Activated CD4-positive, alpha-beta memory T cell treated with anti-CD3 and anti-CD28 coated beads for 36 hours (primary cell): ENCODE measurements around the gene WWTR1. TPM values are rescaled to one million over a fixed set of nuclear protein-coding genes. Genes with fewer than 3 reads are reported as not detected.

Experiments
- CTCF ChIA-PET: fragments of 350-600 bp; sonication (Branson Sonifier 250); formaldehyde crosslinking; loops from one replicate; lab custom pipeline; 2021; ENCODE audit warnings: antibody characterized with exemption, inconsistent platforms; lab: Charles Lee
- POLR2A ChIA-PET: fragments of 350-600 bp; sonication (Branson Sonifier 250); formaldehyde crosslinking; loops from one replicate; lab custom pipeline; 2021; ENCODE audit warnings: antibody characterized with exemption; lab: Charles Lee
- DNase-seq: peaks from one replicate; pipeline ENCODE4 v3.0.0-alpha.2; 2020
- H3K27ac Mint-ChIP-seq: one replicate; pipeline ENCODE4 v1.8.0; 2021; ENCODE audit warnings: mixed read lengths
- H3K27me3 Mint-ChIP-seq: one replicate; pipeline ENCODE4 v1.8.0; 2021; ENCODE audit warnings: mixed read lengths
- H3K36me3 Mint-ChIP-seq: one replicate; pipeline ENCODE4 v1.8.0; 2021; ENCODE audit warnings: mixed read lengths
- H3K4me1 Mint-ChIP-seq: one replicate; pipeline ENCODE4 v1.8.0; 2021; ENCODE audit warnings: low read depth, mixed read lengths
- H3K4me3 Mint-ChIP-seq: one replicate; pipeline ENCODE4 v1.8.0; 2021; ENCODE audit warnings: mild to moderate bottlenecking, mixed read lengths
- H3K9me3 Mint-ChIP-seq: one replicate; pipeline ENCODE4 v1.8.0; 2021; ENCODE audit warnings: mixed read lengths
- intact Hi-C: fragments of 100-400 bp; cut with micrococcal nuclease; formaldehyde crosslinking; loops from one replicate; pipeline ENCODE4 v1.15.1; 2023
- total RNA-seq, 2 experiments: library from RNA; stranded (reverse); gene quantifications; one replicate each; pipeline ENCODE4 v1.2.3, GENCODE V29; 2021

WWTR1 gene
- total RNA-seq, 2 experiments from 2014 or later: 1.0 to 1.2 TPM

DNA sequence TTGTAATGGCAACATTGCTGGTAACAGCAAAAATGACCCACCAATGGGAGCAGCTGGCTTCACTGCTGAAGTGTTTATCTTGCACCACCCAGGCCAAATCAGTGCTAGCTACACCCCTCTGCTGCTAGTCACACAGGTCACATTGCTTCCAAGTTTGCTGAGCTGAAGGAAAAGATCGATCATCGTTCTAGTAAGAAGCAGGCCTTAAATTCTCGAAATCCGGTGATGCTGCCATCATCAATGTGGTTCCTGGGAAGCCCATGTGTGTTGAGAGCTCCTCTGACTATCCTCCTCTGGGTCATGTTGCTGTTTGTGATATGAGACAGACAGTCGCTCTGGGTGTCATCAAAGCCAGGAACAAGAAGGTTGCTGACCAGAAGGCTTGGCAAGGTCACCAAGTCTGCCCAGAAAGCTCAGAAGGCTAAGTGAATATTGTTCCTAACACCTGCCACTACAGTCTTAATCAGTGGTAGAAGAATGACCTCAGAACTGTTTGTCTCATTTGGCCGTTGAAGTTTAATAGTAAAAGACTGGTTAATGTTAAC is 162.2 kb downstream of the WWTR1 start:
- H3K4me3 Mint-ChIP-seq: no peak overlapping the region
- H3K9me3 Mint-ChIP-seq: no peaks in the 10 kb centered on the region
- H3K4me1 Mint-ChIP-seq: peaks cover 3% of the 10 kb centered on the region
- POLR2A ChIA-PET: no interaction called here
- intact Hi-C loops: no loop called here
- H3K27ac Mint-ChIP-seq: no peak overlapping the region
- peaks cover 21% of the 10 kb centered on the region for H3K27me3 Mint-ChIP-seq
- DNase-seq: no peak
- H3K36me3 Mint-ChIP-seq: no peaks in the 10 kb centered on the region
- CTCF ChIA-PET: interaction anchor here (1.0 to 1.1 kb wide), 4 partner anchors 8 to 312 kb away, joined by 3 read pairs; no protein-coding TSS in a partner anchor

GRCh38 chr3:149494759-149495580 is 162.9 kb downstream of the WWTR1 start:
- no peak for DNase-seq
- Mint-ChIP-seq H3K4me1 (peaks cover 3% of the 10 kb centered on the region), H3K36me3 (no peaks in the 10 kb centered on the region), H3K4me3 (no peak overlapping the region), H3K9me3 (no peaks in the 10 kb centered on the region), H3K27me3 (peaks cover 24% of the 10 kb centered on the region), H3K27ac (no peak overlapping the region)
- ChIA-PET POLR2A (no interaction called here), CTCF (interaction anchor here (0.9 to 1.1 kb wide), 6 partner anchors 9 to 689 kb away, joined by 3 to 5 read pairs (median 3); no protein-coding TSS in a partner anchor)
- intact Hi-C loops: no loop called here

DNA sequence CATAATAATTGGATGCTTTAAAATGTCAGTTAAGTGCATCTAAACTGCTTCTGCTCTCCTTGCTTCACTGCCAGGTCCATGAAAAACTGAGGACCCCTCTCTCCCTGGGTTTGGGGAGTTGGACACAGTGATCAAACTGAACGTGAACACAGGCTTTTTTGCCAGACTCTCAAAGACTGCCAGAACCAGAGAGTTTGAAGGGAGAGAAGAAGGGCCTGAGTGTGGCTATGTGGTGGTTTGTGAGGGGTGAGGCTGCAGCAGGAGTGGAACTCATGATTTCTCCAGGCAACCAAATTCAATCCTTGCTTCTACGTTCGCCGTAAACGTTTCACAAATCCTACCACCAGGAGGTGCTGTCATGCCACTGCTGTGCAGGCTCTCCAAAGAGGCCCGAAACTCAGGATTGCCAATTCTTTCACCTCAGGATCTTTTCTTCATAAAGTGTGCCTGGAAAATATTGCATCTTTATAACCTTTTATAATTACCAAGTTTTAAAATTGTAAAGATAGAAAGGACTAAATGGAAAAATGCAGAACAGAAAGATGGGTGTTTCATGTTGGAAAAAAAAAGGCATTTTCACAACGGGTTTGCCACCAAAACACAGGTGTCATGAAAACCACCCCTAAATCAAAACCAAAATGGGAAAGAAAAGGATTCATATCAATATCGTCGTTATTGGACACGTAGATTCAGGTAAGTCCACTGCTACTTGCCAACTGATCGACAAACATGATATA is 163.6 kb downstream of the WWTR1 start:
- Mint-ChIP-seq H3K27me3 (peaks cover 25% of the 10 kb centered on the region), H3K27ac (no peak overlapping the region), H3K36me3 (no peaks in the 10 kb centered on the region), H3K9me3 (no peaks in the 10 kb centered on the region), H3K4me1 (peaks cover 3% of the 10 kb centered on the region), H3K4me3 (no peak overlapping the region)
- ChIA-PET POLR2A (no interaction called here), CTCF (interaction anchor here (0.7 to 1.0 kb wide), 8 partner anchors 10 to 690 kb away, joined by 3 to 5 read pairs (median 3); no protein-coding TSS in a partner anchor)
- intact Hi-C loops: no loop called here
- peak; percentile 57 for DNase-seq

- no peak overlapping the region for H3K27ac Mint-ChIP-seq
- H3K27me3 Mint-ChIP-seq: peaks cover 25% of the 10 kb centered on the region
- no peak overlapping the region for H3K4me3 Mint-ChIP-seq
- intact Hi-C loops: no loop called here
- POLR2A ChIA-PET: no interaction called here
- no peak for DNase-seq
- H3K4me1 Mint-ChIP-seq: peaks cover 3% of the 10 kb centered on the region
- H3K36me3 Mint-ChIP-seq: no peaks in the 10 kb centered on the region
- CTCF ChIA-PET: interaction anchor here (0.7 to 1.0 kb wide), 4 partner anchors 76 to 315 kb away, joined by 3 to 4 read pairs (median 4); no protein-coding TSS in a partner anchor
- H3K9me3 Mint-ChIP-seq: no peaks in the 10 kb centered on the region
These were observed 164.4 kb downstream of the WWTR1 start for GRCh38 chr3:149493315-149494021.

- intact Hi-C loops: no loop called here
- no peak overlapping the region for H3K27ac Mint-ChIP-seq
- no peaks in the 10 kb centered on the region for H3K36me3 Mint-ChIP-seq
- ChIA-PET POLR2A (no interaction called here), CTCF (interaction anchor here (0.9 to 1.2 kb wide), 4 partner anchors 10 to 283 kb away, joined by 3 to 5 read pairs (median 3); no protein-coding TSS in a partner anchor)
- peaks cover 21% of the 10 kb centered on the region for H3K27me3 Mint-ChIP-seq
- no peaks in the 10 kb centered on the region for H3K9me3 Mint-ChIP-seq
- H3K4me3 Mint-ChIP-seq: no peak overlapping the region
- peaks cover 3% of the 10 kb centered on the region for H3K4me1 Mint-ChIP-seq
- DNase-seq: no peak
These were observed 167.4 kb downstream of the WWTR1 start for GRCh38 chr3:149490260-149490971.

- CTCF ChIA-PET: no interaction called here
- intact Hi-C loops: loop anchor here (10.0 kb wide), 1 partner anchor 534 kb away; no protein-coding TSS in a partner anchor
These were observed 168.7 kb downstream of the WWTR1 start for GRCh38 chr3:149489060-149489690.

GRCh38 chr3:149487598-149488197 is 170.1 kb downstream of the WWTR1 start:
- ChIA-PET CTCF (interaction anchor here (0.6 to 1.0 kb wide), 3 partner anchors 12 to 634 kb away, joined by 3 read pairs; no protein-coding TSS in a partner anchor), POLR2A (no interaction called here)
- Mint-ChIP-seq H3K27ac (no peak overlapping the region), H3K27me3 (peaks cover 10% of the 10 kb centered on the region), H3K4me3 (no peak overlapping the region), H3K9me3 (no peaks in the 10 kb centered on the region), H3K36me3 (no peaks in the 10 kb centered on the region), H3K4me1 (no peaks in the 10 kb centered on the region)
- DNase-seq: peak; percentile 57
- intact Hi-C loops: loop anchor here (10.0 kb wide), 1 partner anchor 533 kb away; no protein-coding TSS in a partner anchor

More at GRCh38 chr3:149489060-149489690, 168.7 kb downstream of the WWTR1 start:
- Mint-ChIP-seq H3K27me3 (peaks cover 17% of the 10 kb centered on the region), H3K36me3 (no peaks in the 10 kb centered on the region), H3K4me1 (no peaks in the 10 kb centered on the region), H3K4me3 (no peak overlapping the region), H3K27ac (no peak overlapping the region), H3K9me3 (no peaks in the 10 kb centered on the region)
- POLR2A ChIA-PET: no interaction called here
- no peak for DNase-seq

- Mint-ChIP-seq H3K36me3 (no peaks in the 10 kb centered on the region), H3K27me3 (peaks cover 6% of the 10 kb centered on the region), H3K9me3 (no peaks in the 10 kb centered on the region), H3K4me1 (no peaks in the 10 kb centered on the region), H3K27ac (no peak overlapping the region), H3K4me3 (no peak overlapping the region)
- POLR2A ChIA-PET: no interaction called here
- CTCF ChIA-PET: interaction anchor here (0.8 kb wide), 1 partner anchor 13 kb away, joined by 3 read pairs; no protein-coding TSS in a partner anchor
- no peak for DNase-seq
- intact Hi-C loops: loop anchor here (10.0 kb wide), 1 partner anchor 532 kb away; no protein-coding TSS in a partner anchor
These were observed 171.1 kb downstream of the WWTR1 start for GRCh38 chr3:149486726-149487125.

DNA sequence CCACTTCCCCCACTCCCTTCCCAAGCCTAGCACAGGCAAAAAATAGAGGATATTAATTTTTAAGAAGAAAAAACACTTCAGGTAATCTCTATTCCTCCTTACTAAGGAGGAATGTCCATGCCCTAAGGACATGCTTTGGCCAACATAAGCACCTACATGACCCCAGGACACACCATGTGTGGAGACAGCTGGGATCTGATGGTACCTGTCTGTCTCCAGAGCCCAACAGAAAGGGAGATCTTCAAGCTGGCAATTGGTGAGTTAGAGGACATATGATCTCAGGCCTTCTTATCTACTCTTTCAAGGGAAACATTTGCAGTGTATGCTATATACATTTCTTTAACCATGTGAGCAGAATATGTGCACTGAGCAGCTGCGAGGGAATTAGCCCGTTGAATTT is 176.3 kb downstream of the WWTR1 start:
- no peak overlapping the region for H3K4me3 Mint-ChIP-seq
- no peak overlapping the region for H3K27ac Mint-ChIP-seq
- ChIA-PET POLR2A (no interaction called here), CTCF (interaction anchor here (0.9 to 1.0 kb wide), 2 partner anchors 131 to 302 kb away, joined by 3 read pairs; no protein-coding TSS in a partner anchor)
- DNase-seq: no peak
- H3K9me3 Mint-ChIP-seq: no peaks in the 10 kb centered on the region
- H3K4me1 Mint-ChIP-seq: no peaks in the 10 kb centered on the region
- H3K27me3 Mint-ChIP-seq: no peaks in the 10 kb centered on the region
- intact Hi-C loops: loop anchor here (2.0 to 10.0 kb wide), 3 partner anchors 89 to 527 kb away; no protein-coding TSS in a partner anchor
- no peaks in the 10 kb centered on the region for H3K36me3 Mint-ChIP-seq

- Mint-ChIP-seq H3K27ac (no peak overlapping the region), H3K9me3 (no peaks in the 10 kb centered on the region), H3K27me3 (no peaks in the 10 kb centered on the region), H3K36me3 (no peaks in the 10 kb centered on the region), H3K4me1 (no peaks in the 10 kb centered on the region), H3K4me3 (no peak overlapping the region)
- ChIA-PET POLR2A (no interaction called here), CTCF (interaction anchor here (0.6 to 1.3 kb wide), 8 partner anchors 10 to 302 kb away, joined by 3 to 5 read pairs (median 3); no protein-coding TSS in a partner anchor)
- no peak for DNase-seq
- intact Hi-C loops: loop anchor here (2.0 to 10.0 kb wide), 3 partner anchors 88 to 526 kb away; no protein-coding TSS in a partner anchor
These were observed 176.8 kb downstream of the WWTR1 start for GRCh38 chr3:149481056-149481455.
